H9 (cell line): ENCODE data around the gene ADGRD1. TPM values are rescaled to one million over a fixed set of nuclear protein-coding genes. Genes with fewer than 3 reads are reported as not detected.

ENCODE experiments used
- DNase-seq: peaks from one replicate; pipeline ENCODE4 v3.0.0-alpha.2; 2017
- H2AFZ ChIP-seq: one replicate; pipeline ENCODE4 v1.6.1; 2013; ENCODE audit warnings: mild to moderate bottlenecking, low read length, control low read depth, moderate library complexity
- H2AK5ac ChIP-seq: 2 replicates; pipeline ENCODE4 v1.6.1; 2013; ENCODE audit warnings: low read length, control low read depth, mixed read lengths; ENCODE audit not compliant: insufficient read length
- H2BK120ac ChIP-seq: one replicate; pipeline ENCODE4 v1.6.1; 2013; ENCODE audit warnings: low read depth, mild to moderate bottlenecking, low read length, control low read depth, inconsistent platforms; ENCODE audit not compliant: poor library complexity, severe bottlenecking
- H2BK12ac ChIP-seq: 2 replicates; pipeline ENCODE4 v1.6.1; 2013; ENCODE audit warnings: low read length, control low read depth, mixed read lengths, low read depth; ENCODE audit not compliant: insufficient read length
- H2BK15ac ChIP-seq: 2 replicates; pipeline ENCODE4 v1.6.1; 2013; ENCODE audit warnings: low read depth, low read length, control low read depth
- H2BK20ac ChIP-seq: one replicate; pipeline ENCODE4 v1.6.1; 2013; ENCODE audit warnings: low read depth, mild to moderate bottlenecking, low read length, control low read depth, inconsistent platforms; ENCODE audit not compliant: poor library complexity, severe bottlenecking
- H2BK5ac ChIP-seq: 2 replicates; pipeline ENCODE4 v1.6.1; 2013; ENCODE audit warnings: low read length, control low read depth, mixed read lengths; ENCODE audit not compliant: insufficient read length
- H3K14ac ChIP-seq: 2 replicates; pipeline ENCODE4 v1.6.1; 2013; ENCODE audit warnings: low read length, control low read depth; ENCODE audit not compliant: insufficient read depth
- H3K18ac ChIP-seq: 2 replicates; pipeline ENCODE4 v1.6.1; 2013; ENCODE audit warnings: low read depth, mild to moderate bottlenecking, mixed read lengths, low read length, control low read depth; ENCODE audit not compliant: insufficient read length
- H3K23ac ChIP-seq: 2 replicates; pipeline ENCODE4 v1.6.1; 2013; ENCODE audit warnings: low read length, control low read depth, mixed read lengths, low read depth; ENCODE audit not compliant: insufficient read length
- H3K23me2 ChIP-seq: 2 replicates; pipeline ENCODE4 v1.6.1; 2013; ENCODE audit warnings: low read depth, mild to moderate bottlenecking, mixed read lengths, low read length, control low read depth; ENCODE audit not compliant: insufficient read length, poor library complexity, severe bottlenecking
- H3K27ac ChIP-seq: 2 replicates; pipeline ENCODE4 v1.5.1; 2013; ENCODE audit warnings: low read length, control low read depth, mixed read lengths, low read depth; ENCODE audit not compliant: insufficient read length
- H3K27me3 ChIP-seq: 2 replicates; pipeline ENCODE4 v1.6.1; 2013; ENCODE audit warnings: low read length, control low read depth, inconsistent platforms; ENCODE audit not compliant: insufficient read depth
- H3K4ac ChIP-seq: 2 replicates; pipeline ENCODE4 v1.6.1; 2013; ENCODE audit warnings: low read depth, mild to moderate bottlenecking, control low read depth, inconsistent platforms, low read length, moderate library complexity
- H3K4me1 ChIP-seq: 2 replicates; pipeline ENCODE4 v1.6.1; 2013; ENCODE audit warnings: low read length, control low read depth, inconsistent platforms; ENCODE audit not compliant: insufficient read depth
- H3K4me2 ChIP-seq: 2 replicates; pipeline ENCODE4 v1.6.1; 2013; ENCODE audit warnings: low read length, control low read depth, mixed read lengths; ENCODE audit not compliant: insufficient read length, insufficient read depth
- H3K56ac ChIP-seq: 2 replicates; pipeline ENCODE4 v1.6.1; 2013; ENCODE audit warnings: low read depth, mild to moderate bottlenecking, mixed read lengths, low read length, control low read depth; ENCODE audit not compliant: insufficient read length
- H3K79me1 ChIP-seq: 2 replicates; pipeline ENCODE4 v1.6.1; 2013; ENCODE audit warnings: low read depth, mild to moderate bottlenecking, moderate library complexity, low read length, control low read depth, inconsistent platforms; ENCODE audit not compliant: insufficient read depth, poor library complexity, severe bottlenecking
- H3K79me2 ChIP-seq: 2 replicates; pipeline ENCODE4 v1.6.1; 2013; ENCODE audit warnings: low read length, control low read depth, inconsistent platforms; ENCODE audit not compliant: insufficient read depth
- H3K9ac ChIP-seq: 2 replicates; pipeline ENCODE4 v1.6.1; 2013; ENCODE audit warnings: low read length, control low read depth, mixed read lengths; ENCODE audit not compliant: insufficient read length; ENCODE audit errors: extremely low read depth
- H3K9me3 ChIP-seq: one replicate; pipeline ENCODE4 v1.6.1; 2013; ENCODE audit warnings: low read depth, low read length, inconsistent platforms; ENCODE audit not compliant: control insufficient read depth
- H3T11ph ChIP-seq: one replicate; pipeline ENCODE4 v1.6.1; 2013; ENCODE audit warnings: mild to moderate bottlenecking, low read length, control low read depth, inconsistent platforms
- H4K20me1 ChIP-seq: one replicate; pipeline ENCODE4 v1.6.1; 2013; ENCODE audit not compliant: control insufficient read depth, insufficient read length, insufficient read depth
- H4K5ac ChIP-seq: 2 replicates; pipeline ENCODE4 v1.6.1; 2013; ENCODE audit warnings: low read depth, mild to moderate bottlenecking, mixed read lengths, low read length, control low read depth; ENCODE audit not compliant: insufficient read length
- H4K8ac ChIP-seq: replicated peaks from 2 replicates; pipeline ENCODE4 v1.6.1; 2013; ENCODE audit warnings: low read length, control low read depth, mixed read lengths, low read depth; ENCODE audit not compliant: insufficient read length
- H4K91ac ChIP-seq: 2 replicates; pipeline ENCODE4 v1.6.1; 2013; ENCODE audit warnings: low read depth, mild to moderate bottlenecking, moderate library complexity, mixed read lengths, low read length, control low read depth; ENCODE audit not compliant: insufficient read length
- H3K27ac Mint-ChIP-seq, 3 experiments: 2 replicates in 2 of 3; 3 replicates in 1 of 3; pipeline ENCODE4 v1.8.0; 2020 to 2021; ENCODE audit warnings: mixed read lengths in 3 of 3, mild to moderate bottlenecking in 1 of 3, moderate library complexity in 1 of 3
- H3K27me3 Mint-ChIP-seq: 2 replicates; pipeline ENCODE4 v1.8.0; 2021; ENCODE audit warnings: low read depth, mild to moderate bottlenecking, moderate library complexity, mixed read lengths
- H3K36me3 Mint-ChIP-seq, 3 experiments: 2 replicates in 2 of 3; 3 replicates in 1 of 3; pipeline ENCODE4 v1.8.0; 2020 to 2021; ENCODE audit warnings: low read depth in 3 of 3, mixed read lengths in 3 of 3; ENCODE audit not compliant: insufficient read depth in 1 of 3
- H3K4me1 Mint-ChIP-seq, 2 experiments: 2 replicates each; pipeline ENCODE4 v1.8.0; 2020; ENCODE audit warnings: mixed read lengths in 2 of 2
- H3K4me3 Mint-ChIP-seq, 2 experiments: 2 replicates in 1 of 2; 3 replicates in 1 of 2; pipeline ENCODE4 v1.8.0; 2020 to 2021; ENCODE audit warnings: mild to moderate bottlenecking in 2 of 2, mixed read lengths in 2 of 2, moderate library complexity in 1 of 2
- H3K9me3 Mint-ChIP-seq, 2 experiments: 2 replicates in 1 of 2; 3 replicates in 1 of 2; pipeline ENCODE4 v1.8.0; 2020; ENCODE audit warnings: mild to moderate bottlenecking in 2 of 2, mixed read lengths in 2 of 2, moderate library complexity in 1 of 2
- CTCF ChIP-seq: fragments of 200-600 bp; sonication (generic); conservative IDR thresholded peaks from 3 replicates; pipeline ENCODE4 v1.8.0; 2021; ENCODE audit warnings: antibody characterized with exemption, mild to moderate bottlenecking
- WGBS: extraction: QIAGEN DNeasy Blood & Tissue Kit; methylation state at CpG from one replicate; pipeline ENCODE4 v1.1.7; 2013; ENCODE audit warnings: missing lambda C conversion rate, low lambda C conversion rate, mixed read lengths; ENCODE audit not compliant: insufficient read length; ENCODE audit errors: extremely low coverage; 5-methylcytosine and 5-hydroxymethylcytosine counted together
- total RNA-seq: library from RNA; stranded (reverse); gene quantifications from 2 replicates; pipeline ENCODE4 v1.2.1, GENCODE V29; 2021

The ADGRD1 gene
- total RNA-seq, 1 experiment from 2014 or later = 0.52 TPM

- no peaks in the 10 kb centered on the region for H3K79me1 ChIP-seq
- Mint-ChIP-seq H3K27ac (no peak overlapping the region), H3K36me3 (no peaks in the 10 kb centered on the region), H3K4me1 (peaks cover 20 to 36% of the 10 kb centered on the region in 2 experiments), H3K9me3 (no peaks in the 10 kb centered on the region; a peak in 1 of 5 replicates), H3K27me3 (peaks cover 15% of the 10 kb centered on the region), H3K4me3 (no peak overlapping the region)
- no peaks in the 10 kb centered on the region for H3K79me2 ChIP-seq
- no peak overlapping the region for H2AK5ac ChIP-seq
- no peak overlapping the region for H3K18ac ChIP-seq
- H3K27ac ChIP-seq = no peak overlapping the region
- H4K5ac ChIP-seq = no peak overlapping the region
- no CpG with 5 or more reads among the region's 14 CpGs for WGBS
- DNase-seq = no peak
- no peak overlapping the region for H3K4ac ChIP-seq
- H2BK5ac ChIP-seq = no peak overlapping the region
- H3K9me3 ChIP-seq = no peaks in the 10 kb centered on the region
- H2BK15ac ChIP-seq = no peak overlapping the region
- H2BK12ac ChIP-seq = no peak overlapping the region
- no peak overlapping the region for H3K4me2 ChIP-seq
- no peak overlapping the region for H3T11ph ChIP-seq
- no peak overlapping the region for H2BK20ac ChIP-seq
- no peaks in the 10 kb centered on the region for H4K20me1 ChIP-seq
- H4K8ac ChIP-seq = no peak overlapping the region
- TF ChIP-seq CTCF = no peak
- H3K23ac ChIP-seq = no peak overlapping the region
- H3K9ac ChIP-seq = no peak overlapping the region
- H3K4me1 ChIP-seq = no peaks in the 10 kb centered on the region
- H2BK120ac ChIP-seq = no peak overlapping the region
- H3K56ac ChIP-seq = no peak overlapping the region
- no peak overlapping the region for H2AFZ ChIP-seq
- no peak overlapping the region; the same call in 1 of the 2 replicates for H3K14ac ChIP-seq
- H3K27me3 ChIP-seq = no peaks in the 10 kb centered on the region
- no peaks in the 10 kb centered on the region for H3K23me2 ChIP-seq
- H4K91ac ChIP-seq = no peak overlapping the region
These were observed 3.0 kb downstream of the ADGRD1 start for GRCh38 chr12:130956456-130957303.
